ENCODE results near the gene ETV4.

The ETV4 gene

DNA sequence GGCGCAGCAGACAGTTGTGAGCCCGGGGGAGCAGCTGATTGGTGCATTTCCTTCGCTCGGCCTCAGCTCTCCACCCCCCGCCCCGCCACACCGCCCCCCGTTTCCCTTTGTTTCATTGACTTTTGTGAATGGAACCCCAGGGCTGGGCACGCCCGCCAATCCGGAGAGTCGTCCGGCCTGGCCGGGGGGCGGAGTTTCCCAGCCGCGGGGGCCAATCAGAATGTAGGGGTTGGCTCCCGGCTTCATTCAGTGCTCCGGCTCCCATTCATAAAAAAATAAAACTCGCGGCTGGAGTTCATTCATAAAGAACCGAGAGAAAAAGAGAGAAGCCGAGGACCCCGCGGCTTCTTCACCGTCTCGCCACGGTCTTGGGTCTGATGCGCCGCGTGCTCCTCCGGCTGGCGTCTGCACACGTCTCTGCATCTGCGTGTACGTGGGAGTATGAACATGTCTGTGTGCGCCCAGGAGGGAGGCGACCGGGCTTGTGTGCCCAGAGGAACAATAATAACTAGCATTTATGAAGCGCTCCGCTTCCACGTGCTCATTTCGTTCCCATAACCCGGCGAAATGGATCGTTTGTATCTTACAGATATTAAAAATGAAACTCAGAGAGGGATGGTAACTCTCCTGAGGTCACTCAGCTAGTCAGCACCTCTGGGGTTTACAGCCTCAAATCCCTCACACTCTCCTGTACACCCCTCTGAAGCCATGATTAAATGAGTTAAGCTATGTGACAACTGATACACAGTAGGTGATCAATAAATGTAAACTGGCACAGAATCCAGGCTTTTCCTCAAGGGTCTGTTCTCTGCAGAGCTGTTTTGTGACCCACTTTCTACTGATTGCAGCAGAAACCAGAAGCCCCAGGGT, at the start of gene ETV4:
Gene ETV4 (minus strand): TSS at position 22 of the 870 bp plus-strand sequence. CDS start 723 bp downstream, outside the sequence.
- peak; percentile 86 to 91 (median 89) for DNase-seq (ENCODE audit: low read depth in 2 of 3, low spot score in 1 of 3)

DNA sequence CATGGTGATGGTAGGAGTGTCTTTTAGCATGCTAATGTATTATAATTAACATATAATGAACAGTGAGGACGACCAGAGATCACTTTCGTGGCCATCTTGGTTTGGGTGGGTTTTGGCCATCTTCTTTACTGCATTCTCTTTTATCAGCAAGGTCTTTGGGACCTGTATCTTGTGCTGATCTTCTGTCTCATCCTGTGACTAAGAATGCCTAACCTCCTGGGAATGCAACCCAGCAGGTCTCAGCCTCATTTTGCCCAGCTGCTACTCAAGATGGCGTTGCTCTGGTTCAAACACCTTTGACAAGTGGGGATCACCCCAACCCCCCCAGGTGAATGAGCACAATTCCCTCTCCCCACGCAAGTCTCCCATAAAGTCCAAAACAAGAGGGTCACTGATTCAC, 49.3 kb upstream of the ETV4 start:
- no peak for DNase-seq (ENCODE audit: low read depth in 2 of 3, low spot score in 1 of 3)

DNA sequence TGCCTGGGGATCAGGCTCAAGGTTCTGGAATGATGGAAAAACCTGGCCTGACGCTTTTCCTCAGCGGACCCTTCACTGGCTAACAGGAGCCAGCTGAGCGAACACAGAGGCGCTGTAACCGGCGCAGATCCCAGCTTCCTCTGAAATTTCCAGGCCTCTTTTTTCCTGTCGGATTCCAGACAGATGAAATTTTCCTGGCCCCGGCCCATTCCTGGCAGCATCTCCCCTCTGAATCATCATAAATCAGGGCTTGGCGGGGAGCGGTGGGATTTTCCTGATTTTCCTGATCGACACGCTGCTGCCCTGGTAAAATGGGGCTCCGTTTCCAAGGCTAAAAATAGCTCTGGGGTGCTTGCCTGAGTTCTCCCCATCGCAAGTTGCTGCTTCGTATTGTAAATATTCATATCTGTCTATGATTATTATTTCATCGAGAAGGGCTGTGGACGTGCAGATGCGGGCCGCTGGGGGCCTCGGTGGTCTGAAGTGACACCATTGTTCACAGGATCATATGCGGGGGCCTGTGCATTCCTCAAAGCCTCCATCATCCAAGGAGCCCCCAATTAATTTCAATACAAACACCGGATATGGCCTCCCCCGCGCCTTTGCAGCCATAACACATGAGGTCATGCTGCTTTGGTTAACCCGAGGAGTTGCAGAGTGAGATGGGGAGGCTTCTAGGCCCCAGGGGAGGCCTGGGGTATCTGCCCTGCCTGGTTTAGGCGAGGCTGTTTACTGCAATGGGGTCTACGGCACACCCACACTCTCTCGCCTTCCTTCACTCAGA, 45.8 kb upstream of the ETV4 start:
- DNase-seq (ENCODE audit: low read depth in 2 of 3, low spot score in 1 of 3) = no peak

DNA sequence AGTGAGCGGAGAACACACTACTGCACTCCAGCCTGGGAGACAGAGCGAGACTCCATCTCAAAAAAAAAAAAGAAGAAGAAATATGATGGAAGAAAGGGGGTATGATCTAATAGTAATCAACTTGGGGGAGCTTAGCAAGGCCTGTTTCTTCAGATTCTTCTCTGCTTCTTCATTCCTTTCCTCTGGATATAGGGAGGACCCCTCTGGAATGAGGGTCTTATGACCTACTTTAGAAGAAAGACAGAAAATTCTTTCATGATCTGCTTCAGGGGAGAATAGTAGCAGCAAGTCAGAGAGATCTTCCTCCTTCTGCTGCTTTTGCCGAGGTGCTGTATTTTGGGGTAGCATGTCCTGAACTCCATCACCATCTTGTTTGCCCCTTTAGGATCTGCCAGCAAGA, 44.9 kb upstream of the ETV4 start:
- no peak for DNase-seq (ENCODE audit: low read depth in 2 of 3, low spot score in 1 of 3)

DNA sequence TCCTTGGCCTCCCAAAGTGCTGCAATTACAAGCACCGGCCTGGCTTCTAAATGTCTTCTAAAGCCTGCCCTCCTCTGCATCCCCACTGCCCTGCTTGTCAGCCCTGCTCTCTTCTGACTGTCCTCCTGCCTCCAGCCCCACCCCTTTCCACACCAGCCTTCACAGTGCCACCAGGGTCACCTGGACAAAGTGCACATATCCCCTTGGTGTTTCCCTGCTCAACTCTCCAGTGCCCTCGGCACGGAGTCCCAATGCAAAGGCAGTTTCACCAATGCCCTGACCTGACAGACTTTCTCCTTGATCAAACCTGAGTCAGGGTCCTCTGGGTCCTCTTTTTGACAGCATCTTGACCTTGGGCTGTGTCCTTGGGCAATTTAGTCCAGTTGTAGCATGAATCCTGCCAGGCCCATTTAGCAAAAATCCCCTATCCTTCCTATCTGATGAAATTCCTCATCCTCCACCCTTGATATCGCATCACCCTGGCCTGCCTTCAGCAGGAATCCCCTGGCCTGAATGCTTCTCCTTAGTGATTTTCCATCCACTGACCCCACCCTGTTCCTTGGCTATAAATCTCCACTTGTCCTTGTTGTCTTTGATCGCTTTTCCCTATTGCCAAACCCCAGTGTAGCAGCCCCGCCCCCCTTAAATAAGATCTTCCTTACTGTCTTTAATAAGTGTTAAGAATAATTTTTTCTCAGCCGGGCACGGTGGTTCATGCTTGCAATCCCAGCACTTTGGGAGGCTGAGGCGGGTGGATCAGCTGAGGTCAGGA, 42.7 kb upstream of the ETV4 start:
- DNase-seq (ENCODE audit: low read depth in 2 of 3, low spot score in 1 of 3) = no peak

DNA sequence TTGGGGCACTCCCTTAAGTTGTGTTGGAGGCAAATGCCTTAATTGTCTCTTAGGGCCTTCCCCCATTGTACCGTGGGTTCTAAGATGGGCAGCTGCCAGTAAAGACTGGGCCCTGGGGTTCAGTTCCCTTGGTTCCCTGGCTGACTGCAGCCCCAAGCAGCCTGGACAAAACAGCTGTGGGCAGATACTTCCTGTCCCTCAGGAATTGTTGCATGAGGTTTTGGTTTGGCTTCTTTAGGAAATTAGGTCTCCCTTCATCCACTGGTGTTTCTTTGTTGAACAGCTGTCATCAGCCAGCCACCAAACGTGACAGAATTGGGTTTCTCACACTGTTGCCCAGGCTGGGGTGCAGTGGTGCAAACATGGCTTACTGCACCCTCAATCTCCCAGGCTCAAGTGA, 42.0 kb upstream of the ETV4 start:
- no peak for DNase-seq (ENCODE audit: low read depth in 2 of 3, low spot score in 1 of 3)

DNA sequence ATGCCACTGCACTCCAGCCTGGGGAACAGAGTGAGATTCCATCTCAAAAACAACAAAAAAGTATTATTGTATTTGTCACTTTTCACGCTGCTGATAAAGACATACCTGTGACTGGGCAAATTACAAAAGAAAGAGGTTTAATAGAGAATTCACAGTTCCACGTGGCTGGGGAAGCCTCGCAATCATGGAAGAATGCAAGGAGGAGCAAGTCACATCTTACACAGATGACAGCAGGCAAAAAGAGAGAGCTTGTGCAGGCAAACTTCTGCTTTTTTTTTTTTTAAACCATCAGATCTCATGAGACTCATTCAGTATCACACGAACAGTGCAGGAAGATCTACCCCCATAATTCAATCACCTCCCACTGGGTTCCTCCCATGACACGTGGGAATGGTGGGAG, 41.5 kb upstream of the ETV4 start:
- no peak for DNase-seq (ENCODE audit: low read depth in 2 of 3, low spot score in 1 of 3)

DNA sequence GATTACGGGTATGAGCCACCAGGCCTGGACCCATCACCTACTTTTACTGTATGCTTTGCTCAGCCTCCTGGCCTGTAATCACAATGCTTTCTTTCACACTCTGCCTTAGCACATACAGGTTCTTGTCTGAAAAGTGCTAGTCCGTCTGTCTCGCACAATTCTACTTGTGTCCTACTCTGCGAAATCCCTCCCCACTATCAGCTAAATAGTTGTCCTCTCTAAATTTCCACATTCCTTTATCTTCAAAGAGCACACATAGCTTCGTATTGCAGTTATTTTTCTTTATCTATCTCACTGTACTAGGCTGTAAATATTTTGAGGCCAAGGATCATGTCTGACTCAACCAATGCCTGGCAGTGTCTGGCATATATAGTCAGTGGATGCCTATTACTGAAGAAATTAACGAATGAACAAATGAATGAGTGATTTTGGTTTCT, 38.5 kb upstream of the ETV4 start:
- DNase-seq (ENCODE audit: low read depth in 2 of 3, low spot score in 1 of 3) = no peak

DNA sequence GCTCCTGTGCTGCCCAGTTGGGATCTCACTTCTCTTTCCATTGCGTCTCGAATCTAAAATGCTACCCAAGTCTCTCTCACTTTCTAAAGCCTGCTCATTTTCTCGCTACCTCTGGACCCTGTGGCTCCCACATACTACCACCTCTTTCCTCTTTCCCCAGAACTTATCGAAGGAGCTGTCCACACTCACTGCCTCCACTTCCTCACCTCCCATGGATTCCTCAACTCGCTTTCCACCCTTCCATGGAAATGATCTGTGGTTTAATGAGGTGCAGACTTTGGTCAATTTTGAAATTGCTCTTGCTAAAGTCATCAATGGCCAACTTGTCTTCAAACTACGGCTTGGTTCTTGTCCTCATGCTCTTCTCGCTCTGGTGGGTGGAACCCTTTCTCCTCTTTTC, 37.2 kb upstream of the ETV4 start:
- no peak for DNase-seq (ENCODE audit: low read depth in 2 of 3, low spot score in 1 of 3)

DNA sequence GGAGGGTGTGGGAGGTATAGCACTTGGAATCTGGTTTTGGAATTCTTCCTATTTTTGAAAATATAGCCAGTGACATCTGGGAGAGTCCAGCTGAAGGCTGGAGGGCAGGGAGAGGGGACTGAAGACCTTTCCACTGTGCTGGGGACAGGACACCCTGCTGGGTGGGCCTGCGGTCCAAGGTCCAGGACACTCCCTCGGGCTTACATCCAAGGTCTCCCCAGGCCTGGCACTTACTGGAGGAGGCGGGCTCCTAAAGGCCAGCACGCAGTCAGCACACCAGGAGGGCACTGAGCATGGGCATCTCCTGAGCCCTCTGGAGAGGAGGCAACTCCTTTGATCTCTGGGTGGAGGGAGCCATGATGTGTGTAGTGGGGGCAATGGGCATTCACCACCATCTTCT, 35.5 kb upstream of the ETV4 start:
- no peak for DNase-seq (ENCODE audit: low read depth in 2 of 3, low spot score in 1 of 3)

DNA sequence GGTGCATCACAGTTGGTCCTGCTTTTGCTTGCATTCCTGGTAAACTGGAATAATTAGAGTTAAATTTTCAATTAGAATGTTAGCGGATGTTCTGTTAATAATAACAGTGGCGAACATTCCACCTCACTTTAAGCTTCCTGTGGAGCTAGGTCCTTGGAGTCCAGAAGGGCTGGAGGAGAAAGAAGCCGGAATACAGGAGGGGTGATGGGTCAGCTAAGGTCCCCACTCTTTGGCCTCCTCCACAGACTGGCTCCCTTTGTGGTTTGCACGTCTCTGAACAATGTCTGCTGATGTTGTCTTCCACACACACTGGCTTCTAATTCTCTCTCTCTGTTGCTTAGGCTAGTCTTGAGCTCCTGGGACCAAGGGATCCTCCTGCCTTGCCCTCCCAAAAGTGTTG, 35.0 kb upstream of the ETV4 start:
- no peak for DNase-seq (ENCODE audit: low read depth in 2 of 3, low spot score in 1 of 3)

DNA sequence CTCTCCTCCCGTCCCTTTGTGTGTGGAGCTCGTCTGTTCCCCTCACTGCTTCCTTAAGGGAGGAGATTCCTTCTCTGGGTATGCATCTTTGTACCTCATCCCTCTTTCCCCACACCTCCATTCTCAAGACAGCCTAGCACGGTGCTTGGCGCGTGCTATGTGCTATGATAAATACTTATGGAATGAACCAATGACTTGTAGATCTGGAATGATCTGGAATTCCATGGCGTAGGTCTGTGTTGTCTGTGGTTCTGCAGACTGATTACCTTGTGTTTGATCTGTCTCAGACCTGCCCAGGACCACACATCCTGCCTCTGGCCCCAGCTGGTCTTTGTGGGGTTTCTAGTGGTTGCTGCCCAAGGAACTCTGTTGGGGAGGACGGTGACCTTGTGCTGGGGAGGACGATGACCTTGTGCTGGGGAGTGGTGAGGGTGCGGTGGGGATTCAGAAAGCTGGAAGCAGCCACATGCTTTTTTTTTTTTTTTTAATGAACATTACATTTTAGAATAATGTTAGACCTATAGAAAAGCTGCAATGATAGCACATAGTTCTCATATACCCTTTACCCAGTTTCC, 33.5 kb upstream of the ETV4 start:
- no peak for DNase-seq (ENCODE audit: low read depth in 2 of 3, low spot score in 1 of 3)

DNA sequence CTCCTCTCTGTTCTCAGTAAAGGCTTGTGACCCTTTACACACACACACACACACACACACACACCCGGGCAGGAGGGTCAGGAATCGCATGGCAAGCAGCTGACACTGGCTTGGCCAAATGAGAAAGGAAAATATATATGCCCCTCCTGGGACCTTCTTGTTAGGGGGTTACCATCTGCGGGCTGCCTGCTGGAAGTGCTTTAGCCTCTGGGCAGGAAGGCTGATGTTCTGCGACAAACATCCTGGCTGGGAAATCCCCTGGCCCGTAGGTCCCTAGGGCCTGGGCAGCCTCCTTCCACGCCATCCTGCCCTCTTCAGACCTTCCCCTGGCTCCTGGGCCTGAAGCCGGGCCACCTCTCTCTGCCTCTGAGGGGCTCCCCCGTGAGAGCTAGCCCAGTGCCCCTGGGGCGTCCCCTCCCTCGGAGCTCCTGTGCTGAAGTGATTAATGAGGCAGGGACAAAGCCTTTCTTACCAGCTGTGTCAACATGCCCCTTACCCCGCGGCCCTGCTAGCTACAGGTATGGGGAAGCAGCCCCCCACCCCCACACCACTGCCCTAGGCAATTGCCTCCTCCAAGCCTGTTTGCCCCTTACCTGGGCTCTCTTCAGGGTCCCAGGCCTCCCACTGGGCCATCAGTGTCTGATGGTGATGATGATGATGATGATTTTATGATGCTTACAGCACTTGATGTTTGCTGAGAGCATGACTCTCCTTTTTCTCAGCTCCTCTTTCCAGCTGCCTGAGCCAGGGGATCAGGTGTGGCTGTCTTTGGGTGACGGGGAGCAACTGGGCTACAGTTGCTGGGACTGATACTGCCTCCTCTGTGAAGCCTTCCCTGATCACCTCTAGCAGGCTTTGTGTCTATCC, 32.8 kb upstream of the ETV4 start:
- peak in 1 of 3 donors; percentile 16 for DNase-seq (ENCODE audit: low read depth in 2 of 3, low spot score in 1 of 3)

DNA sequence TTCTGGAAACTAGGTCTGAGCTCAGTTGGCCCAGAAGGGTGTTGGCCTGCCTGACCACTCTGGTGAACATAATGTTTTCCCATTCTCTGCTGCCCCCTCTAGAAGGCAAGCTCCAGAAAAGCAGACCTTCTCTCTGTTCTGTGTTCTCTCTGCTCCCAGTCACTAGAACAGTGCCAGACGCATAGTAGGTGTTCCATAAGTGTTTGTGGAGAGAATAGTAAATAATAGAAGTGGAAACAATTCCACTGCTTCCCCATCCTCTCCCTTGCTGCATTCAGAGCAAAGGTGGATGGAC, 32.2 kb upstream of the ETV4 start:
- no peak for DNase-seq (ENCODE audit: low read depth in 2 of 3, low spot score in 1 of 3)

DNA sequence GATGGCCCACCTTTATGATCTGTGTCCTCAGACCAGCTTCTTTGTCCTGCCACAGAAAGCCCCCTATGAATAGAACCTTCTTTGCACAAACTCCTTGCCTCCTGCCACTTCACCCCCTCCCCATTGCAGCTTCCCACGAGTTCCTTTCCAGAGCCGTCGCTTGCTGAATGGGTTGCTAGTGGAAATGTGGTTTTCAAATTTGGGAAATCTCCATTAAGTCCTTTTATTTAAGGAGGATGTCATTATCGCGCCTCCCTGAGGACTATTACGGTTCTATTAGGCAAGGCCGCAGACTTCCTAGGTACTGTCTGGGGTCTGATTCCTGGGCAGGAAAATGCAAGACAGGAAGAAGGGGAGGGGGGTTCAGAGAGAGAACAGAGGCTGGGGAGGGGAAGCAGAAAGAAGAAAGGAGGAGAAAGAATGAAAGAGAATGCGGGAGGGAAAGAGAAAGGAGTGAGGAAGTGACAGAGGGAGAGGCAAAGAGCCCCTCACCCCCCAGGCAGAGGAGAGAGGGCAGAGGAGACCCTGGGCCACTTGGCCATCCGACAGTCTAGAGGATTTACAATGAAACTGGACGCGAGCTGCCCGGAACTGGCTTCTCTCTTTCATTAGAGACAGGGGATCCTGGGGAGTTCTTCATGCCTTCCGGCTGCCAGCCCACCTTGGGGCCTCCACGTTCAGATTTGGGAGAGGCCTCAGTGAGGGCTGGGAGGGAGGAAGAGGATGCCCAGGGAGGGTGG, 31.7 kb upstream of the ETV4 start:
- no peak for DNase-seq (ENCODE audit: low read depth in 2 of 3, low spot score in 1 of 3)

DNA sequence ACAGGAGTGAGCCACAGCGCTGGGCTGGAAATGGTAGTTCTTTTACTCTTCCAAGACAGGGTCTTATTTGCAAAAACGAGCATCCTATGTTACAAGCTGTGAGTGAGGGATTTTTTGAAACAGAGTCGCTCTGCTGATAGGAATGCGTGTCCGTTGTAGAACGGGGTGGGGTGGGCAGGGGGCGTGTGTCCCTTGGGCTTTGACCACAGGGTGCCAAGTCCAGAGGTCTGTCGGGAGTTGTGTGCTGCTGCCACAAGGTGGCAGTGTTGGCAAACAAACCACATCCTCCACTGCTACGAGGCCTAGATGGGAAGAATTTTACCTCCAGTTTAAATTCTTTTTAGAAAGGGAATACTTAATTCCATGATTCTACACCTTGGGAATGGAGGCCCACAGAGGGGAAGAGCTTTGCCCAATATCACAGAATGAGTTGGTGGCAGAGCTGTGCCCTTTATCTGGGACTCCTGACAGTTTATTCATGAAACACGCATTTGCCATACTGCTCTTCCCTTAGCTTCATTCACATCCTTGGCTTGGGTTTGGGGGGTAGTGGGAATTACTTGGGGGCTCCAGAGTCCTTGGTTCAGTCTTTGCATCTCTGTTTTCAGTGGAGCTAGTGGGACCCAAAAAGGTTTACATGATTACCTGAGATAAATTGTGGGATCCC, 30.6 kb upstream of the ETV4 start:
- peak; percentile 41 to 51 (median 44) for DNase-seq (ENCODE audit: low read depth in 2 of 3, low spot score in 1 of 3)

DNA sequence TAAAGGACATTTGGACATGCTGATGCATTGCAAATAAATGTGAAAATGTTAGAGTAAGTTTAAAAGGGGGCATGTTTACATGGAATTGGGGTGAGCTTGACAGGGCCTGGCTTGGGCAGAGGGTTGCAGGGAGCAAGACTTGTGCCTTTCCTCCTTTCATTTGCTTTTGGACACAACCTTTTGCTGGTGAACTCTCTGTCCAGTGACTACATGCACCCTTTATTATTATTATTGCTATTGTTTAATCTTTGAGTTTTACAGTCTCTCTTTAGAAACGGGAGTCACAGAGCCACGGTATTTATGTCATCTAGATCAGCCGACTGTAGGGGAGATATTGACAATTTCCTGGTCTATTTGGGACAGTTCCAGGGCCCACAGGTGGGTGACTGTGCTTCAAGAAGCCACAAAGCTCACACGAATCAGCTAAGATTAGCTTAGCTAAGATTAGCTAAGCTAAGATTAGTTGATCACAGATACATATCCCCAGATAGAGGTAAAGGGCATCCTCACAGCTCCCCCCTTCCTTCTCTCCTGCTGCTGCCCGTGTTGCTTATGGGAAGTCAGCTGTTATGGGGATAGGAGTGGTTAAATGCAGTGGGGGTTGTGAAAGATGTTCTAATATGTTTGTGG, 28.9 kb upstream of the ETV4 start:
- DNase-seq (ENCODE audit: low read depth in 2 of 3, low spot score in 1 of 3) = no peak

DNA sequence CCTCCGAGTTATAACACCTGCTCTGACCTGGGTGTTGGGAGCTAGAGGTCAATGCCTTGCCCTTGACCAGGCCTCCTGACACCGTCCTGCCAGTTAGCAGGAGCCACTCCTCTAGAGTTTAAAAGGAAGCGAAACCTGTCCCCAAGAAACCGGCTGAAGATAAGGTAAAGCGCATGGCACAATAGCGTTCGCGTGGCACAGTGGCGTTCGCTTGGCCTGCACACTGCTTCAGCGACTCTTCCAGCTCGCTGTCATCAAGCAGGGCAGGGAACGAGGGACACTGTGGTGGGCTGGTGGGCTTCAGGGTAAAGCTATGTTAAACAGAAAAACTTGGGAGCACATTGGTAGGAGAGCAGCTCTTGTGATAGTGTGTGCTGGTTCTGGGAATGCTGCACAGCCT, 28.2 kb upstream of the ETV4 start:
- DNase-seq (ENCODE audit: low read depth in 2 of 3, low spot score in 1 of 3) = no peak

All from stimulated activated CD4-positive, alpha-beta T cell treated with anti-CD3 and anti-CD28 coated beads, Interleukin-12 subunit alpha, Interleukin-12 subunit beta, amount 100 ng/mL, for 48 hours (primary cell).